Gastrocnemius medialis (tissue), 4 donors: ENCODE data around the gene ABL1. TPM values are rescaled to one million over a fixed set of nuclear protein-coding genes. Genes with fewer than 3 reads are reported as not detected.

Source experiments
- ATAC-seq, 2 donors: fragments of 150-250 bp; one replicate each; pipeline ENCODE4 v1.9.1; 2016
- DNase-seq, 2 donors: peaks; one replicate each; pipeline ENCODE4 v3.0.0-alpha.2; 2019
- H3K27ac ChIP-seq, 4 donors: fragments of 200-600 bp; sonication (generic); 1 replicate in 1 of 4; 2 replicates in 3 of 4; pipeline ENCODE4 v1.5.1; 2016 to 2018; ENCODE audit warnings: mild to moderate bottlenecking in 2 of 4, moderate library complexity in 1 of 4
- H3K27me3 ChIP-seq, 3 donors: fragments of 200-600 bp; sonication (generic) in 2 of 3; 1 replicate in 1 of 3; 2 replicates in 2 of 3; pipeline versions ENCODE4 v1.5.1 to v1.6.0; 2016 to 2019; ENCODE audit warnings: mild to moderate bottlenecking in 1 of 3, moderate library complexity in 1 of 3
- H3K36me3 ChIP-seq, 2 donors: fragments of 200-600 bp; sonication (generic) in 1 of 2; one replicate each; pipeline ENCODE4 v1.5.1; 2017 to 2018
- H3K4me1 ChIP-seq, 2 donors: fragments of 200-600 bp; sonication (generic) in 1 of 2; one replicate each; pipeline ENCODE4 v1.5.1; 2016 to 2017; ENCODE audit warnings: mild to moderate bottlenecking in 2 of 2
- H3K4me3 ChIP-seq, 4 donors: fragments of 200-600 bp; sonication (generic) in 3 of 4; 1 replicate in 1 of 4; 2 replicates in 3 of 4; pipeline ENCODE4 v1.5.1; 2016 to 2019; ENCODE audit warnings: mild to moderate bottlenecking in 2 of 4
- H3K9me3 ChIP-seq, 3 donors: fragments of 200-600 bp; sonication (generic) in 2 of 3; 1 replicate in 1 of 3; 2 replicates in 2 of 3; pipeline ENCODE4 v1.5.1; 2016 to 2019
- POLR2A ChIP-seq, 2 donors: fragments of 450-650 bp; IDR thresholded peaks; one replicate each; pipeline ENCODE4 v1.6.1; 2017; ENCODE audit warnings: antibody characterized with exemption in 2 of 2, mild to moderate bottlenecking in 2 of 2, moderate library complexity in 2 of 2
- in situ Hi-C, 4 donors: fragments of 200-750 bp; cut with MboI; loops; one replicate each; pipeline versions ENCODE4 v1.15.0 to v1.8.0; 2017; ENCODE audit warnings: low sequenced_read_pairs in 4 of 4
- intact Hi-C: fragments of 100-400 bp; cut with DNase I; formaldehyde crosslinking; loops from one replicate; pipeline ENCODE4 v1.15.1; 2023; ENCODE audit warnings: low total_unique reads
- total RNA-seq, 4 donors: library from RNA; depleted of rRNA; stranded (reverse); fragments of >200 nt; gene quantifications; one replicate each; pipeline versions ENCODE4 v1.1.0 to v1.2.3, GENCODE V29; 2016
- TF ChIP-seq, protein P1 (sequence below), 5 experiments: fragments of 450-650 bp in 3 of 5; fragments of 200-600 bp in 2 of 5; sonication (generic) in 2 of 5; IDR thresholded peaks in 4 of 5; conservative IDR thresholded peaks in 1 of 5; 1 replicate in 4 of 5; 2 replicates in 1 of 5; pipeline ENCODE4 v1.5.1; 2016 to 2019; ENCODE audit warnings: antibody characterized with exemption in 5 of 5, mild to moderate bottlenecking in 3 of 5, moderate library complexity in 3 of 5

ABL1 gene
- total RNA-seq, 4 donors from 2014 or later = 22.8 to 55.5 (median 28.5) TPM

DNA sequence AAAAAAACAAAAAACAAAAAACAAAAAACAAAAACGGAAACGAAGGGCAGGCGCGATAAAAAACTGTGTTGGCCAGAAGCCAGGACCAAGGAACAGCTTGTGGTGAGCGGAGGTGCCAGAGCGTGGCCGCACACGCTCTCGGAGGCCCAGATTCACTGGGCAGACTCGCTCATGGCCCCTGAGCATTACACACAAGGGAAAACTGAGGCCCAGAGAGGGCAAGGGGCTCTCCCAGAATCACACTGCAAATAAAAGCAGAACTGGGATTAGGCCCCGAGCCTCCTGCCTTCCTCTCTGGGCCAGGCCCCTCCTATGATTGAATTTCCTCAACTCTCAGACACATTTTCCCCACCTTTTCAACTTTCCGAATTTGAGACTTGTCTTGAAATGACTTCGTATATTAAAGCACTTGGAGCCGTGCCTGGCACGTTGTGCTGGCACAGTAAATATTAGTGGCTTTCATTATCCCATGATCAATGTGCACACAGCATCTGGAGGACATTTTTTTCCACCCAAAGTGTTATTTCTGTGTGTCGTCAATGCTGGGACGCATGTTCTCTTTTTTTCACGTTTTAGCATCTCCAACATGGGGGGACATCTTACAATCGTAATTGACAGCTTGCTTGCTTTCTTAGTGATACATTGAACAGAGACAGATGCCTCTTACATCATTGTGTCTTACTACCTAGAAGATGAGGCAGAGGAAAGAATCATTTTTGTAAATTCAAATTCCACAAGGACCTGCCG, 96.6 kb downstream of the ABL1 start:
- Histone ChIP-seq H3K27ac (no peak overlapping the region), H3K27me3 (peaks cover 35 to 45% (median 44%) of the 10 kb centered on the region in 3 donors), H3K9me3 (no peaks in the 10 kb centered on the region), H3K4me3 (no peak overlapping the region), H3K36me3 (no peaks in the 10 kb centered on the region), H3K4me1 (no peaks in the 10 kb centered on the region)
- intact Hi-C loops = no loop called here
- DNase-seq = no peak
- TF ChIP-seq POLR2A (IDR thresholded peaks at IDR 0.05) = no peak
- TF ChIP-seq, protein P1, sequence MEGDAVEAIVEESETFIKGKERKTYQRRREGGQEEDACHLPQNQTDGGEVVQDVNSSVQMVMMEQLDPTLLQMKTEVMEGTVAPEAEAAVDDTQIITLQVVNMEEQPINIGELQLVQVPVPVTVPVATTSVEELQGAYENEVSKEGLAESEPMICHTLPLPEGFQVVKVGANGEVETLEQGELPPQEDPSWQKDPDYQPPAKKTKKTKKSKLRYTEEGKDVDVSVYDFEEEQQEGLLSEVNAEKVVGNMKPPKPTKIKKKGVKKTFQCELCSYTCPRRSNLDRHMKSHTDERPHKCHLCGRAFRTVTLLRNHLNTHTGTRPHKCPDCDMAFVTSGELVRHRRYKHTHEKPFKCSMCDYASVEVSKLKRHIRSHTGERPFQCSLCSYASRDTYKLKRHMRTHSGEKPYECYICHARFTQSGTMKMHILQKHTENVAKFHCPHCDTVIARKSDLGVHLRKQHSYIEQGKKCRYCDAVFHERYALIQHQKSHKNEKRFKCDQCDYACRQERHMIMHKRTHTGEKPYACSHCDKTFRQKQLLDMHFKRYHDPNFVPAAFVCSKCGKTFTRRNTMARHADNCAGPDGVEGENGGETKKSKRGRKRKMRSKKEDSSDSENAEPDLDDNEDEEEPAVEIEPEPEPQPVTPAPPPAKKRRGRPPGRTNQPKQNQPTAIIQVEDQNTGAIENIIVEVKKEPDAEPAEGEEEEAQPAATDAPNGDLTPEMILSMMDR (IDR thresholded peaks at IDR 0.05 in 4 of 5, conservative IDR thresholded peaks at IDR 0.05 in 1 of 5) = no peak
- in situ Hi-C loops = no loop called here
- no peak for ATAC-seq

DNA sequence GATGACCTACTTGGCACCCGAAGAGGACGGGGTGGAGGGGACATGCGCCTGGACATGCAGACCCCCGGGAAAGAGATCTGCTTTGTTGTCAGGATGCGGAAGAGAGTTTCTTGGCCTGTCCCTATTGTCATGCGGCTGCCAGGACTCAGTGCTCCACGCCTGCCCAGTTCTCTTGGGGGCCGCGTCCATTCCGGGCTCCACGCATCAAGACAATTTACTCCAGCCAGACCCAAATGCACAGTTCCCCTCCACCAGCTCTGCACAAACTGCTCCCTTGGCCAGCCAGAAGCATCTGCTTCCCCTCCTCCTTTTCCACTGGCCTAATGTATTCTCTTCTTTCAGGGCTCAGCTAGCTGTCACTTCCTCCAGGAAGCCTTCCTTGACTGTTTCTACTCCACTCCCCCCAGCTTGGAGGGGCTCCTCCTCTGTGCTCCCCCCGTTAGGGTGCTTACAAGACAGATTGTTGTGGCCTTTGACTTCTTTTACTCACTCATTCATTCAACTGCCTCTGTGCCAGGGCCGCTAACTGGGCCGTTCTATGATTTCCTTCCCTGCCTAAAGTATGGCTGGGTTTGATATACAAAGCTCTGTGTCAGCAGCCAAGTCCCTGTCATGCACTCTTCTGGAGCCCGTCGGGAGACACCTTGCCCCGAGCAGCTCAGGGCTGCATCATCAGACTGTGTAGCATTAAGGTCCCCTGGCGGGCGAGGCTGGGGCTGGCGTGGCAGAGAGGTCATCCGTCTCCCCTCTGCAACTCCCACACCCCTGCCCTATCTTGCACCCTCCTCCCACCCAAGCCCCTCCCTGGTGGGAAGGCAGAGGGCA, 97.4 kb downstream of the ABL1 start:
- Histone ChIP-seq H3K9me3 (no peaks in the 10 kb centered on the region), H3K27ac (no peak overlapping the region), H3K4me1 (no peaks in the 10 kb centered on the region), H3K36me3 (no peaks in the 10 kb centered on the region), H3K27me3 (peaks cover 43 to 53% (median 51%) of the 10 kb centered on the region in 3 donors), H3K4me3 (no peak overlapping the region)
- no peak for ATAC-seq
- no peak for DNase-seq
- no peak for TF ChIP-seq POLR2A (IDR thresholded peaks at IDR 0.05)
- TF ChIP-seq, protein P1 (IDR thresholded peaks at IDR 0.05 in 4 of 5, conservative IDR thresholded peaks at IDR 0.05 in 1 of 5) = no peak
- in situ Hi-C loops (no loop called here), intact Hi-C loops (no loop called here)

DNA sequence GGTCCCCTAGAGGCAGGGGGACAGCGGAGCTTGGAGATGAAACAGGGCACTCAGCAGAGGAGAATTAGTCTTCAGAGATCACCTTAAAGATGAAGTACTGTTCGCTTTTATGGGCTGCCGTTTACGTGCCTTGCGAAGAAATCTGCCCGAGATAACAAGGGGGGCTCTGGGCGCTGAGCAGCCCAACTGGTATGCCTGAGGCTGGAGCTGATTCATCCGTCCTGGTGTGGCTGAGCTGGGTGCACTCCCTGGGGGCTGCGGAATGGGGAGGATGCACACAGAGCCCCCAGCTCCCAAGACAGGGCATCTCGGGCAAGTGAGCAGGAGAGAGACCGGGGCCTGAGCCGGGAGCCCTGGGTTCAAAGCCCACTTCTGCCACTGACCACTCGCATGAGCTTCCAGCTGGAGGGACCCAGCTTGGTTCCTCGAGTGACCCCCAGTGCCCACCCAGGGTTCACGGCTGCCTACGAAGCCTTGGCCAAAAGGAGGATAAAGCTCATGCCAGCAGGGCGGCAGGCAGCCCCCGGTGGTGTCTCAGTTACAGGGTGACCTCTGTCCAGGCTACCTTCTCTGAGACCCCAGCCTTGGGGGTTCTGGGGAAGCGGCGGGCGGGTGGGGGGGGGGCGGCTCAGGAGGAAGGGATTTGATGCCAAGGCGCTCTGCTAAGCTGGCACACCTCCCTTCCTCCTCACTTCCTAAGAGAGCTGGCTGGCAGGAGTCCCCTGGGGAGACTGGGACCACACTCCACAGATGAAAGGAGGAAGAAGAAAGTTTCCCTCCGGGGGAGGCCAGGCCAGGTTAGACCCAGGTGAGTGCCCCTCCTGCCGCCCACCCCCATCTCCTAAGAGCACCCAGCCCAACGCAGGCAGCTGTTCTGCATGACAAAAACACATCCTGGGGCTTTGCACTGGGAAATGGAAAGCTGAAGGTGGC, 98.3 kb downstream of the ABL1 start:
- TF ChIP-seq, protein P1 (IDR thresholded peaks at IDR 0.05 in 4 of 5, conservative IDR thresholded peaks at IDR 0.05 in 1 of 5) = no peak
- TF ChIP-seq POLR2A (IDR thresholded peaks at IDR 0.05) = no peak
- Histone ChIP-seq H3K36me3 (no peaks in the 10 kb centered on the region), H3K4me1 (peaks cover 0 to 7% of the 10 kb centered on the region in 2 donors), H3K27ac (no peak overlapping the region), H3K27me3 (peaks cover 52 to 62% (median 61%) of the 10 kb centered on the region in 3 donors), H3K4me3 (no peak overlapping the region), H3K9me3 (no peaks in the 10 kb centered on the region)
- DNase-seq (no peak), ATAC-seq (no peak)
- intact Hi-C loops = no loop called here
- in situ Hi-C loops = no loop called here

- Histone ChIP-seq H3K27me3 (peaks cover 55 to 68% (median 66%) of the 10 kb centered on the region in 3 donors), H3K9me3 (no peaks in the 10 kb centered on the region), H3K4me3 (no peak overlapping the region), H3K27ac (no peak overlapping the region), H3K4me1 (peaks cover 0 to 7% of the 10 kb centered on the region in 2 donors), H3K36me3 (no peaks in the 10 kb centered on the region)
- DNase-seq = no peak
- no peak for TF ChIP-seq POLR2A (IDR thresholded peaks at IDR 0.05)
- TF ChIP-seq, protein P1 (IDR thresholded peaks at IDR 0.05 in 4 of 5, conservative IDR thresholded peaks at IDR 0.05 in 1 of 5) = no peak
- in situ Hi-C loops = no loop called here
- intact Hi-C loops = no loop called here
- ATAC-seq = no peak
Measured at GRCh38 chr9:130934246-130934645, 99.2 kb downstream of the ABL1 start.
